Stimulated activated naive CD4-positive, alpha-beta T cell treated with Interleukin-2 at 50 U/mL for 16 hours (primary cell): ENCODE data around the gene PLXNB2.
A peak's percentile ranks its signal among the peaks of the same experiment; 100 is the strongest.

Source experiments
- DNase-seq: peaks from one replicate; lab custom pipeline; 2025; lab: John Stamatoyannopoulos, UW

Gene PLXNB2

DNA sequence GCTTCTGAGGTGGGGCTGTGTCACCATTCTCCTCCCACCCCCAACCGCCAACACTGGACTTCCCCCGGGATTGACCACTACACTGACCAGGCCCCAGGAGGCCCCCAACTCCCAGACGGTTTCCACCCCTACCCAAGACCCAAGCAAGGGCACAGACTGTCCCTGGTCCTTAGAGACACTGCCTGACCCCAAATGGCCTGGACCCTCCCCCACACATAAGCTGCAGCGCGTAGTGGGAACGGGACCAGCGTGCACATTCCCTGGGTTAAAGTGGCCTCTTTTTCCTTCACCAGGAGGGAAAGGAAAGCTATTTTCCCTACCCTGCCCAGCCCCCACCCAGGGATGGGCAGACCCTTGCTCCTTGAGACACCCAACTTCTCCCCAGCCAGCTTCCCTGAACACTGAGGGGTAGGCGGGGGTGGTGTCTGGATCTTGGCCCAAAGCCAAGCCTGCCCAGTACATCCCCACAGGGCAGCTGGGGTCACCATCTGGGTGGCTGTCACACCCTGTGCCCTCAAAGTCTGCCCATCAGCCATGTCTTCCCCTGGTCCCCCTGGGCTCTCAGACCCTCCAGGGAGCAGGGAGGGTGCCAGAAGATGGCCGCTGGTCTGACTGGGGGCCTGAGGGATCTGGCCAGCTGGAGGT lies 44.4 kb downstream of the PLXNB2 start:
- no peak for DNase-seq

- no peak for DNase-seq
Observed at GRCh38 chr22:50262460-50262911, 45.0 kb downstream of the PLXNB2 start.

DNA sequence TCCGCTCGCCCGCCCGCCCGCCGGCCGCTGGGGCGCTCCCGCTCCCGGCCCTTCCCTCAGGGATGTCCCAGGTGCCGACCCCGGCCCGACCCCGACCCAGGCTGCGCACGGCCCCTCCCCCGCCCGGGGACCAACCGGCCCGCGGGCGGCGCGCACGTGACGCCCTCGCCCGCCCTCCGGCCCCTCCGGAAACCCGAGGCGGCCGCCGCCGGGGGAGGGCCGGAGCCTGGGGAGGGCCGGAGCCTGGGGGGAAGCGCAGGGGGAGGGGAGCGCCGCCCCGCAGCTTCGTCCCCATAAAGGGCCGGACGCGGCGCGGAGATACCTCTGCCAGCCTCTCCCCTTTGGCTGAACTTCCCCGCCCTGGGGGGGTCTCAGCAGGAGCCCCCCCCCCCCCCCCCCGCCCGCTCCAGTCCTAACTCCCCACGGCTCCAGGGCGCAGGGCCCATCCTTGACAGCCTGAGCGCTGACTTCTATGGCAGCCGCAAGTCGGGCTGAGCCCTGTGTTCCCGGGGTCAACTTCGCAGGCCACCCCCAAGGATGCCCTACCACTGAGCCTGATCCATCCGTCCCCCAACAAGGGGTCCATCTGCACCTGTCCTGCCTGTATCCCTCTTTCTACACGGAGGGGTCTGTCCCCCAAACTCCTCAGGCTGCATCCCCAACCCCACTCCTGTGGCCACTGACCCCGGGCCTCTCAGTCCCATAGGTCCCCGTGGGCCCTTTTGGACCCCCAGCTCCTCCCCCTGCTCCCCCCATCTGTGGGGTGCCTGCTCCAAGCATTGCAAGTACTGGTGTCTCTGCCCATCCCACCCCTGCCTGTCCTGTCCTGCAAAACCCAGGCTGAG lies 45.6 kb downstream of the PLXNB2 start, which contains the start of gene MAPK12:
MAPK12 (minus strand) TSS at position 69 of the 845 bp plus-strand sequence. CDS start 174 bp downstream, outside the sequence.
- DNase-seq = no peak

DNA sequence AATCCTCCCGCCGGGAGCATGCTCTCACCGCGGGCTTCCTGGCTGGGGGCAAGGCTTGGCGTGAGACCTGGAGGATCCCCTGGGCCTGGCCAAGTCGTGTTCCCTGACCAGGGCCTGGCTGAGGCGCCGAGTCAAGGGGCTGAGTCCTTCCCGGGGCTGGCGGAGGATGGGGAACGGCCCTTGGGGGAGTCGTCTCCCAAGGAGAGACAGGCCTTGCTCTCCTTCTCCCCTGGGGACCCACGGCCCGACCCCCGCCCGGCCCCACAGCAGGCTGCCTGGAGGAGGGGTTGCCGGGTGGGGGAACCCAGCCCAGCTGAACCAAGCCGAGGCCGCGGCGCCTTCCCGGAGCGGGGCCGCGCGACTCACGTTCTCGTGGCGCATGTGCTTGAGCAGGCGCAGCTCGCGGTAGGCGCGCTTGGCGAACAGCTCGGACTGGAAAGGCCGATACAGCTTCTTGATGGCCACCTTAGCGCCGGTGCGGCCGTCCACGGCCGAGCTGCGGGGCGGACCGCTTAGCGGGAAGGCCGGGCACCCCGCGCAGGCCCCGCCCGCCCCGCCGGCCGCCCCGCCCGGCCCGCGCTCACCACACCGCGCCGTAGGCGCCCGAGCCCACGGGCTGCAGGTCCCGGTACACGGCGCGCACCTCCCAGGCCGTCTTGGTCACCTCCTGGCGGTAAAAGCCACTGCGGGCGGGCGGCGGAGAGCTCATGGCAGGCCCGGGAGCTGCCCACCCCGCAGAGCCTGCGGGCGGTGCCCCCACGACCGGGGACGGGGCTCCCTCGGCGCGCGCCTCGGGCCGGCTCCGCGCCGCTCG lies 46.4 kb downstream of the PLXNB2 start:
- DNase-seq = no peak

- DNase-seq = no peak
Observed at GRCh38 chr22:50260434-50260800, 47.0 kb downstream of the PLXNB2 start.

DNA sequence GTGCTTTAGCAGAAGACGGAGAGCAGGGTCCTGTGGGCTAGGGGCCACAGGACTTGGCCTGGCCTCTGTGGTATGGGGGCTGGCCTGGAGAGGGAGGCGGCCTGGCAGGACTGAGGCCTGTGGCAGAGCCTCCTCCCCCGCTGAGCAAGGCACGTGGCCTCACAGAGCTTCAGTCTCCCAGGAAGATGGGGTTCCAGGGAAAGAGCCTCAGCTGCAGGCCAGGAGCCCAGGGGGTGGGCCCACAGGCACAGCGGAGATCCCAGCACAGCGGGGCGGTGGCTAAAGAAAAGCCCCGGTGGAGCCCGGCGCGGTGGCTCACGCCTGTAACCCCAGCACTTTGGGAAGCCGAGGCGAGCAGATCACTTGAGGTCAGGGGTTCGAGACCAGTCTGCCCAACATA lies 48.1 kb downstream of the PLXNB2 start:
- DNase-seq = no peak

DNA sequence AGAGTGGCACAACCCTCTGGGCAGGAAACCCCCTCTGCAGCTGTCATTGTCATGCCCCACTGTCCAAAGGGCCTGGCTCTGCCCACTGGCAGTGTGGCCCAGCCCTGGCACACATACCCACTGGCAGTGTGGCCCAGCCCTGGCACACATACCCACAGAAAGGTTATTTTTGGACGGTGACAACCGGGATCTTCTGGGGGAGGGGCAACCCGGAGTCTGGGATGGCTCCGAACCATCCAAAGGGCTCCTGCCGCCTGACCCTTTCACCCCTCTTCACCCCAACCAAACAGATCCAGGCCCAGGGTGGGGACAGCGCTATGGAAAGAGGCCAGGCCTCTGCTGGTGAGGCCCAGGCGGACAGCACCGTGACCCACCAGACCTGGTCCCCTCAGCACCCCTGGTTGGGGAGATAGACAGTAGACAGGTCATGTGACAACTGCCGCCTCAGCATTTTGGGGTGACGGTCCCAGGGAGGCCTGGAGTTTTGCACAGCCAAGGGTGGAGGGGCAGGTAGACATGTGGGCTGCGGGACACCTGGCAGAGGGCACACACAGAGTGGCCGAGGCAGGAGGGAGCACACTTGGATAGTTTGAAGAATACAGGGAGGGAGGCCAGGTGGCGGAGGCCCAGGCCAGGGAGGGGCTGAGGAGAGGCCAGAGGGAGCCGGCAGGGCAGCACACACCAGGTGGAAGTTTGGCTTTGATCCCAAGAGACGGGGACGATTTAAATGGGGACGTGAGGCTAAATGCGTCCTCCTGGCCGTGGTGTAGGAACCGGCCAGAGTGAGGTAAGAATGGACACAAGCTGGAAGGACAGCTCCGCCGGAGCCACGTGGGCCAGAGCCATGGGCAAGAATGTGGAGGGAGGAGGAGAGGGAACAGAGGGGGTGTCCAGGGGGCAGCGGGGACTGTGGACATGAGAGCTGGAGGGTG lies 48.8 kb downstream of the PLXNB2 start:
- DNase-seq = no peak

DNA sequence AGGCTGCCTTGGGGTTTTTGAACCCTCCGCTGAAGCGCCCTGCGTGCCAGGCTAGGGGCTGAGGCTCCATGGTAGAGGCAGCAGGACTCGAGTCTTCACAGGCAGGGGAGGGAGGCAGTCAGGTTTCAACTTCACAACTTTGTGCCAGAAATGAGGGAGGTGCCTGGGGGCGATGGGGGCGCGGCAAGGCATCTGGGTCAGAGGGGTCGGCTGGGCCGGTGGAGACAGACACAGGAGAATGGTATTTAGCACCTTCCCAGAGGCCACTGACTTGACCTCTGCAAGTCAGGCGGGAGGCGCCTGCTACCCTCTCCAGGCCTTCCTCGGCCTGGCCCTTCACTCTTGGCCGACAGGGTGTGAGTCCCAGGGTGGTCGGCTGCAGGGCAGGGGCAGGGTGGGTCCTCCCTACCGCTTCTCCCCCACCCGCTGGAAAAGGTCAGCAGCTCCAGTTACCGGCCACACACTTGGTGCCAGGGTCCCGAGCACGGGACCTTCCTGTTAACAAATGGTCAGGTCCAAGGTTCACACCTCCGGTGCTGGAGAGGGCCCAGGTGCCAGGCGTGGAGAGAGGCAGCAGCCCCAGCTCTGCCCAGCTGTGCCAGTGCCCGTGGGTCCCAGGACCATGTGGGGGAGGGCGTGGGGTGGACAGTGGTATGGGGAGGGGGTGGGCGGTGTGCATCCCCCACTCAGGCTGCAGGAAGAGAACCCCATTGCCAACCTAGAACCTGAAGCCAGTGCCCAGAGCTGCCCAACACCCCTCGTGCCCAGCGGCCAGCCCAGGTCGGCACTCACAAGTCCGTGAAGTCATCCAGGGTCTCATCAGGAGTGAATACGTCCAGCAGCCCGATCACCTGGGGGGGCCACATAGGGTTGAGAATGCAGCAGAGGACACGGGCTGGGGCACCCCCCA lies 49.7 kb downstream of the PLXNB2 start:
- no peak for DNase-seq

GRCh38 chr22:50257041-50257440 lies 50.4 kb downstream of the PLXNB2 start:
- DNase-seq = no peak

- no peak for DNase-seq
Observed at GRCh38 chr22:50256258-50256862, 51.1 kb downstream of the PLXNB2 start.

- no peak for DNase-seq
Observed at GRCh38 chr22:50255607-50256006, 51.8 kb downstream of the PLXNB2 start.

GRCh38 chr22:50255099-50255498 lies 52.3 kb downstream of the PLXNB2 start:
- DNase-seq = no peak

GRCh38 chr22:50253941-50254340 lies 53.5 kb downstream of the PLXNB2 start:
- no peak for DNase-seq

DNA sequence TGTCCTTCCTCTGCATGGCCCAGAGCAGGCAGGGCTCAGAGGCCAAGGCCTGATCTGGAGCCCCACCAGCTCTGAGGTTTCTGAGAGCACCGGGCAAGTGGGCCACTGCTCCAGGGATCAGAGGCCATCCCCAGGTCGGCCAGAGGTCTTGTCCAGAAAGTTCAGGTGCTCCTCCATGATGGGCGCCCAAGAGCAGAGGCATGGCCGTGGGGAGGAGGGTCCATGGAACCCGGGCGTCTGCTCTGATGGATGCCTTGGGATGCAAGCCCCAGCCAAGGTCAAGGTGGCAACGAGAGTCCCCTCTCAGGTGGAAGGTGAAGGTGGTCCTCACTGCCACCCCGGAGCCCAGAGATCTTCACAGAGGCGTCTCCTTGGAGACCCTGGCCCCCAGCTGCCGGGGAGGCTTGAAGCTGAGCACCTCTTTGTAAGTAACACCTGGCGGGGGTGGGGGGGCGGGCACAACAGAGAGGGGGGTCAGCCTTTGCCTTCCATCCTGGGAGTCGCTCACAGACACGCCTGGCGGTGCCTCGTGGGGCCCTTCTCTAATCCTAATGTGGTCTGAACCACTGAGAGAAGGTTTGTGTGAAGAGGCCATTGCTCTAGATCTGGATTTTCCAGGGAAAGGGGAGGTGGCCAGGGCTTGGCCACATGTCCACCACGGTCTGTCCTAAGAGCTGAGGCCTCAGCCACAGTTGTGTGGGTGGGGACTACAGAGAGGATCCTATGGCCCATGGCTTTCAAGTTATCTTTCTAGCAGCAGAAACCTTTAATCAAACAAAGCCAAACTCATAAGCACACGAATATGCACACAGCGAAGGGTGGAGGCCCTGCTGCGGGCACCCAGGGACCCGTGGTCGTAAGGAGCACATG lies 54.2 kb downstream of the PLXNB2 start:
- DNase-seq = no peak

- DNase-seq = peak; percentile 68
Observed at GRCh38 chr22:50252082-50253045, 55.1 kb downstream of the PLXNB2 start.

DNA sequence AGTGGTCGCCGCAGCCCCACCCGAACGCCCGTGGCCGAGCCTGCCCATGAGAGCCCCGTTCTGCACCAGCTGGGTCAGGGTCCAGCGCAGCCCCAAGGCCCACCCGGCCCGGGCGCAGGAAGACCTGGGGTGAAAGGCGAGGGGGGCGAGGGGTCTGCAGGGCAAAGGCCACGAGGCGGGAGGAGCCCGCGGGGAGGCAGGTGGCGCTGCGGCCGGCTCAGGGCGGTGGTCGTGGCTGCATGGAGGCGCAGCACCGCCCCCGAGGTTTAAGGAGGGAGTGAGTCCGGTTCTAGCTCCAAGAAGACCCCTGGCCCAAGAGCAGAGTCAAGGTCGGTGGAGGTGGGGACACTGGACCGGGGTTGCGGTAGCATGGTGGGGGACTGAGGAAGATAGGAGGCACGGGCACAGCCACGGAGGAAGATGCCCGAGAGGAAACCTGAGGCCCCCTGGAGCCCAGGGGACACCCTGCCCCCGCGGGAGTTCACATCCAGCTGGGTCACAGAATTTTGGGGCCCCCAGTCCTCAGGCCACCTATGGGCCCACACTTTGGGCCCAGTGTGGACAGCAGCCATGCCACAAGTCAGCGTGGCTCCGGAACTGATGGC lies 55.9 kb downstream of the PLXNB2 start:
- no peak for DNase-seq
